RWPE2 (cell line): ENCODE results near the gene BARHL2.

Source experiments
- ATAC-seq: fragments of 200-7000 bp; cut with Tn5 transposase; 3 replicates; pipeline ENCODE4 v1.9.1; 2021; ENCODE audit warnings: low read depth
- DNase-seq: peaks from one replicate; pipeline ENCODE4 v3.0.0-alpha.2; 2020; ENCODE audit warnings: low spot score
- H3K27ac ChIP-seq: fragments of 450-650 bp; 2 replicates; pipeline ENCODE4 v1.5.1; 2017; ENCODE audit warnings: mild to moderate bottlenecking; ENCODE audit not compliant: poor library complexity, severe bottlenecking
- H3K27me3 ChIP-seq: fragments of 250-450 bp; sonication (Bioruptor Pico); 2 replicates; pipeline ENCODE4 v1.5.1; 2021; ENCODE audit warnings: mild to moderate bottlenecking, moderate library complexity; ENCODE audit not compliant: insufficient read depth, poor library complexity, severe bottlenecking
- H3K36me3 ChIP-seq: fragments of 250-450 bp; sonication (Bioruptor Pico); 2 replicates; pipeline ENCODE4 v1.5.1; 2020; ENCODE audit warnings: low read depth, mild to moderate bottlenecking, moderate library complexity
- H3K4me1 ChIP-seq: fragments of 250-450 bp; sonication (Bioruptor Pico); 2 replicates; pipeline ENCODE4 v1.5.1; 2021; ENCODE audit warnings: mild to moderate bottlenecking, moderate library complexity; ENCODE audit not compliant: insufficient read depth, poor library complexity, severe bottlenecking
- H3K4me3 ChIP-seq: fragments of 250-450 bp; sonication (Bioruptor Pico); 2 replicates; pipeline ENCODE4 v1.5.1; 2021; ENCODE audit warnings: mild to moderate bottlenecking, moderate library complexity; ENCODE audit not compliant: severe bottlenecking
- H3K9me3 ChIP-seq: fragments of 250-450 bp; sonication (Bioruptor Pico); 2 replicates; pipeline ENCODE4 v1.5.1; 2021; ENCODE audit warnings: mild to moderate bottlenecking, moderate library complexity; ENCODE audit not compliant: severe bottlenecking
- TF ChIP-seq, protein P1 (sequence below): fragments of 450-650 bp; IDR thresholded peaks from one replicate; pipeline ENCODE4 v1.5.1; 2017; ENCODE audit warnings: mild to moderate bottlenecking, moderate library complexity; ENCODE audit not compliant: poor library complexity, severe bottlenecking

The BARHL2 gene

DNA sequence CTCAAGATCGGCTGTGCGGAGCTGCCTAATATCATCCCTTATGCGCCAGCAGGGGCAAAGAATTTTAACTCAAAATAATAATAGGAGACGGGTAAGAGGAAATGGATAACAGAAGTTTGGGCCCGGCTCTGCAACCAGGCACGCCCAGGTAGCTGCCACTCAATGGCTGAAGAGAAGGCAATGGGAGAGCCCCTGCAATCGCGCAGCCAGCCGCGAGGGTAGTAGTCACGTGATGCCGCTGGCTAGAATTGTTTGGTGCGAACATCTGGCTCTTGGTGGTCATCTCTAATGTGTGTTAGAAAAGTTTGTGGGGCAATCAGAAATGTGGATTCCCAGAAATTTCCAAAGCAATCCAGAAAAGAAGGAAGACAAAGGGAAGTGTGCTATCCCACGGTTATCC is 12.3 kb downstream of the BARHL2 start:
- ATAC-seq (no peak), DNase-seq (no peak)
- H3K9me3 ChIP-seq, result no peaks in the 10 kb centered on the region
- H3K4me1 ChIP-seq, result no peaks in the 10 kb centered on the region
- H3K27me3 ChIP-seq, result peaks cover 83% of the 10 kb centered on the region
- no peak overlapping the region for H3K27ac ChIP-seq
- H3K36me3 ChIP-seq, result no peaks in the 10 kb centered on the region
- H3K4me3 ChIP-seq, result no peak overlapping the region
- TF ChIP-seq, protein P1, sequence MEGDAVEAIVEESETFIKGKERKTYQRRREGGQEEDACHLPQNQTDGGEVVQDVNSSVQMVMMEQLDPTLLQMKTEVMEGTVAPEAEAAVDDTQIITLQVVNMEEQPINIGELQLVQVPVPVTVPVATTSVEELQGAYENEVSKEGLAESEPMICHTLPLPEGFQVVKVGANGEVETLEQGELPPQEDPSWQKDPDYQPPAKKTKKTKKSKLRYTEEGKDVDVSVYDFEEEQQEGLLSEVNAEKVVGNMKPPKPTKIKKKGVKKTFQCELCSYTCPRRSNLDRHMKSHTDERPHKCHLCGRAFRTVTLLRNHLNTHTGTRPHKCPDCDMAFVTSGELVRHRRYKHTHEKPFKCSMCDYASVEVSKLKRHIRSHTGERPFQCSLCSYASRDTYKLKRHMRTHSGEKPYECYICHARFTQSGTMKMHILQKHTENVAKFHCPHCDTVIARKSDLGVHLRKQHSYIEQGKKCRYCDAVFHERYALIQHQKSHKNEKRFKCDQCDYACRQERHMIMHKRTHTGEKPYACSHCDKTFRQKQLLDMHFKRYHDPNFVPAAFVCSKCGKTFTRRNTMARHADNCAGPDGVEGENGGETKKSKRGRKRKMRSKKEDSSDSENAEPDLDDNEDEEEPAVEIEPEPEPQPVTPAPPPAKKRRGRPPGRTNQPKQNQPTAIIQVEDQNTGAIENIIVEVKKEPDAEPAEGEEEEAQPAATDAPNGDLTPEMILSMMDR, result no peak

DNA sequence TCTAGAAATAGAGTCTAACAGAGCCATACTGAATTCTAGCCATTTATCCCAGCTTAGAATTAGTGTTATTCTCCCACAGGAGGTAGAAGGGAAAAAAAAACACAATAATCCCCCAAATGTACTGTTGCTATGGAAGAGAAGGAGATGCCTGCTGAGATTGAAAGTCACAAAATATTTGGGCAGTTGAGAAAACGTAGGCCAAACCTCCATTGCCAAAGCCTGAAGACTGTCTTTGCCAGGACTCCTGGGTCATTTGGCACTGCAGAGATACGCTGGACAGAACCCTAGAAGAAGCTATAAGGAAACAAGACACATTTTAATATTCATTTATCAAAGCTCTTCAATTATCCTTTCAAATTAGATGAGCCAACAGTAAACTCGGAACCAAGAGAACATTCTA is 22.3 kb downstream of the BARHL2 start:
- no peak for ATAC-seq
- H3K4me1 ChIP-seq, result no peaks in the 10 kb centered on the region
- DNase-seq, result no peak

DNA sequence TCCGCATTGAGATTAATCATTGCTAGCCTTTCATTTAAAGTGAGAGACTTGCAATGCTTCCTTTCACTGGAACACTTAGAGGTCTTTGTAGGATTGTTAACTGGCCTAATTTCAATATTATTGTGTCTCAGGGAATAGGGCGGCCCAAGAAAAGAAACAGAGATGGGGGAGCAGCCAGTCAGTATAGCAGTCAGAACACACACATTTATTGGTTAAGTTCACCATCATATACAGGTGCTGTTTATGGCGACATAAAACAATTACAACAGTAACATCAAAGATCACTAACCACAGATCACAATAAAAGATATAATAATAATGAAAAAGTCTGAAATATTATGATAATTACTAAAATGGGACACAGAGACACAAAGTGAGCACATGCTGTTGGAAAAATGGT is 29.4 kb downstream of the BARHL2 start:
- Histone ChIP-seq H3K27me3 (peaks cover 11% of the 10 kb centered on the region), H3K36me3 (no peaks in the 10 kb centered on the region), H3K9me3 (no peaks in the 10 kb centered on the region), H3K4me1 (no peaks in the 10 kb centered on the region), H3K27ac (no peak overlapping the region), H3K4me3 (no peak overlapping the region)
- ATAC-seq (no peak), DNase-seq (no peak)
- TF ChIP-seq, protein P1, result no peak

More for the DNA sequence above, 22.3 kb downstream of the BARHL2 start:
- Histone ChIP-seq H3K36me3 (no peaks in the 10 kb centered on the region), H3K9me3 (no peaks in the 10 kb centered on the region), H3K4me3 (no peak overlapping the region), H3K27ac (no peak overlapping the region), H3K27me3 (peaks cover 30% of the 10 kb centered on the region)
- TF ChIP-seq, protein P1, result no peak

DNA sequence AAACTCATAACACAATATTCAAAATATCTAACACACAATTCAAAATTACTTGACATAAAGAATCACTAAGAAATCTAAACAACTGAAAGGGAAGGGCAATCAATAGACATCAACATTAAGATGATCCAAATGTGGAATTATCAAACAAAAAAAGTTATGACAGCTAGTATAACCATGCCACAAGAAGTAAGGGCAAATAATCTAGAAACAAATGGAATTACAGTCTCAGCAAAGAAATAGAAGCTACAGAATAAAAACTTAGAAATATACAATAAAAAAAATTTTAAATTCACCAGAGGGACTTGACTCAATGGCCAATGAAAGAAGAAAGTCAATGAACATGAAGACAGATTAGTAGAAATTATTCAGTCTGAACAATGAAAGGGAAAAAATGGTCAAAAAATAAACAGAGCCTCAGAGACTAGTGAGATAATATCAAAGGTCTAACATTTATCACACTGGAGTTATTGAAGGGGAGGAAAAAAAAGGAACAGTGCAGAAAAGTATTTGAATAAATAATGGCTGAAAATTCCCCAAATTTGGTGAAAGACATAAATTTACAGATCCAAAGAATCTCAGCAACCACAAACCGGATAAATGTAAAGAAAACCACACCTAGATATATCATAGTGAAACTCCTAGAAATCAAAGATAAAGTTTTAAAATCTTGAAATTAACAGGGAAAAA is 41.8 kb downstream of the BARHL2 start:
- ATAC-seq, result no peak
- peaks cover 9% of the 10 kb centered on the region for H3K27me3 ChIP-seq
- H3K9me3 ChIP-seq, result no peaks in the 10 kb centered on the region
- no peak overlapping the region for H3K27ac ChIP-seq
- TF ChIP-seq, protein P1, result no peak
- H3K4me1 ChIP-seq, result no peaks in the 10 kb centered on the region
- DNase-seq, result no peak
- no peaks in the 10 kb centered on the region for H3K36me3 ChIP-seq
- H3K4me3 ChIP-seq, result no peak overlapping the region

DNA sequence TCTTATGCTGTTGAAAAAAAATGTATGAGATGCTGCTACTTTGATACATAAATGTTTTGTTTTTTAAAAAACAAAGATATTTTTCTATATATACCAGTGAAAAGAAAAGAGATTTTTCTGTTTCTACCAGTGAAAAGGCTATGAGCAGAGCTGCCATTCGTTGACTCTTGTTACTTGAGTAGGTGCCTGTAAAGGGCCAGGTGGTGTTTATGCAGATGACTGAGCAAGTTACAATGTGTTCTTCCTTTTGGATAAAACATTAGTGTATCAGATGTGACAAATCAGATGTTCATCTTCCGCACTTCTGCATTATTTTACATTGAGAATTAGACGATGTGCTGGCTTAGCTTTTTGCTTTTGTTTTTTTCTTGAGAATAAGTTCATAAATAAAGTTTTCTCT is 45.4 kb downstream of the BARHL2 start:
- H3K4me1 ChIP-seq, result no peaks in the 10 kb centered on the region
- H3K4me3 ChIP-seq, result no peak overlapping the region
- ATAC-seq (no peak), DNase-seq (no peak)
- no peaks in the 10 kb centered on the region for H3K9me3 ChIP-seq
- no peaks in the 10 kb centered on the region for H3K27me3 ChIP-seq
- H3K36me3 ChIP-seq, result no peaks in the 10 kb centered on the region
- TF ChIP-seq, protein P1, result no peak
- H3K27ac ChIP-seq, result no peak overlapping the region
